ENCODE measurements around the gene TMEM119. TPM values are rescaled to one million over a fixed set of nuclear protein-coding genes. Genes with fewer than 3 reads are reported as not detected.

The TMEM119 gene
- total RNA-seq, 2 experiments from 2014 or later: 2.1 to 2.6 TPM

GRCh38 chr12:108583991-108584390, 13.9 kb downstream of the TMEM119 start:
- H3K27ac Mint-ChIP-seq: no peak overlapping the region
- no peaks in the 10 kb centered on the region for H3K4me1 ChIP-seq (ENCODE audit: insufficient read depth, low read length)
- H3K4me3 Mint-ChIP-seq: no peak overlapping the region
- no peaks in the 10 kb centered on the region for H3K27me3 Mint-ChIP-seq
- no peak for TF ChIP-seq CTCF (IDR thresholded peaks at IDR 0.05)
- DNase-seq (no peak), ATAC-seq (ENCODE audit: poor library complexity) (no peak)
- no peak overlapping the region for H3K4me3 ChIP-seq (ENCODE audit: low read length)
- ChIA-PET CTCF (no interaction called here), POLR2A (no interaction called here)
- H3K27ac ChIP-seq (ENCODE audit: low read depth in 1 of 2, low read length in 2 of 2): no peak overlapping the region
- intact Hi-C loops (cut with DNase I, micrococcal nuclease): no loop called here
- H3K36me3 ChIP-seq (ENCODE audit: insufficient read depth, low read length): no peaks in the 10 kb centered on the region
- no peaks in the 10 kb centered on the region for H3K4me1 Mint-ChIP-seq (ENCODE audit: low read depth)
- no peaks in the 10 kb centered on the region for H3K27me3 ChIP-seq (ENCODE audit: control insufficient read depth in 1 of 2, insufficient read depth in 2 of 2, low read length in 2 of 2)
- no peaks in the 10 kb centered on the region for H3K9me3 ChIP-seq (ENCODE audit: control insufficient read depth in 1 of 2, insufficient read depth in 1 of 2, low read length in 2 of 2)
- H3K36me3 Mint-ChIP-seq (ENCODE audit: low read depth): no peaks in the 10 kb centered on the region
- no peaks in the 10 kb centered on the region for H3K9me3 Mint-ChIP-seq

- ATAC-seq (ENCODE audit: poor library complexity) (no peak), DNase-seq (no peak)
- ChIA-PET CTCF (no interaction called here), POLR2A (no interaction called here)
- Histone ChIP-seq H3K4me1 (ENCODE audit: insufficient read depth, low read length) (no peaks in the 10 kb centered on the region), H3K9me3 (ENCODE audit: control insufficient read depth in 1 of 2, insufficient read depth in 1 of 2, low read length in 2 of 2) (no peaks in the 10 kb centered on the region), H3K27me3 (ENCODE audit: control insufficient read depth in 1 of 2, insufficient read depth in 2 of 2, low read length in 2 of 2) (no peaks in the 10 kb centered on the region), H3K4me3 (ENCODE audit: low read length) (no peak overlapping the region), H3K27ac (ENCODE audit: low read depth in 1 of 2, low read length in 2 of 2) (no peak overlapping the region), H3K36me3 (ENCODE audit: insufficient read depth, low read length) (no peaks in the 10 kb centered on the region)
- H3K4me1 Mint-ChIP-seq (ENCODE audit: low read depth): no peaks in the 10 kb centered on the region
- H3K4me3 Mint-ChIP-seq: no peak overlapping the region
- H3K27ac Mint-ChIP-seq: no peak overlapping the region
- no peak for TF ChIP-seq CTCF (IDR thresholded peaks at IDR 0.05)
- H3K27me3 Mint-ChIP-seq: no peaks in the 10 kb centered on the region
- H3K9me3 Mint-ChIP-seq: no peaks in the 10 kb centered on the region
- intact Hi-C loops (cut with DNase I, micrococcal nuclease): no loop called here
- H3K36me3 Mint-ChIP-seq (ENCODE audit: low read depth): no peaks in the 10 kb centered on the region
Measured at GRCh38 chr12:108582978-108583770, 14.7 kb downstream of the TMEM119 start.

GRCh38 chr12:108582509-108582908, 15.4 kb downstream of the TMEM119 start:
- no peaks in the 10 kb centered on the region for H3K9me3 ChIP-seq (ENCODE audit: control insufficient read depth in 1 of 2, insufficient read depth in 1 of 2, low read length in 2 of 2)
- intact Hi-C loops (cut with DNase I, micrococcal nuclease): no loop called here
- ATAC-seq (ENCODE audit: poor library complexity): no peak
- H3K4me1 Mint-ChIP-seq (ENCODE audit: low read depth): no peaks in the 10 kb centered on the region
- H3K4me3 Mint-ChIP-seq: no peak overlapping the region
- no peaks in the 10 kb centered on the region for H3K9me3 Mint-ChIP-seq
- H3K27ac Mint-ChIP-seq: no peak overlapping the region
- no peaks in the 10 kb centered on the region for H3K4me1 ChIP-seq (ENCODE audit: insufficient read depth, low read length)
- no peak overlapping the region for H3K27ac ChIP-seq (ENCODE audit: low read depth in 1 of 2, low read length in 2 of 2)
- ChIA-PET POLR2A (no interaction called here), CTCF (no interaction called here)
- H3K27me3 ChIP-seq (ENCODE audit: control insufficient read depth in 1 of 2, insufficient read depth in 2 of 2, low read length in 2 of 2): no peaks in the 10 kb centered on the region
- no peak for DNase-seq
- no peaks in the 10 kb centered on the region for H3K36me3 Mint-ChIP-seq (ENCODE audit: low read depth)
- no peak for TF ChIP-seq CTCF (IDR thresholded peaks at IDR 0.05)
- no peak overlapping the region for H3K4me3 ChIP-seq (ENCODE audit: low read length)
- no peaks in the 10 kb centered on the region for H3K36me3 ChIP-seq (ENCODE audit: insufficient read depth, low read length)
- H3K27me3 Mint-ChIP-seq: no peaks in the 10 kb centered on the region

All from CD4-positive, alpha-beta T cell (primary cell).